Measurements from ENCODE around the gene SND1. TPM values are rescaled to one million over a fixed set of nuclear protein-coding genes. Genes with fewer than 3 reads are reported as not detected.

Gene SND1
- total and polyA plus RNA-seq, 4 donors, result 59.4 to 214 (median 84.1) TPM

GRCh38 chr7:127928852-127929251 is 276.9 kb downstream of the SND1 start:
- DNase-seq (ENCODE audit: low spot score), result no peak
- H3K9me3 ChIP-seq (ENCODE audit: control insufficient read depth in 4 of 4, low read length in 3 of 4), result no peaks in the 10 kb centered on the region
- no peak overlapping the region for H3K4me3 ChIP-seq (ENCODE audit: low read depth in 1 of 3, low read length in 3 of 3)
- H3K27me3 ChIP-seq (ENCODE audit: control insufficient read depth in 4 of 4, insufficient read depth in 4 of 4, low read length in 3 of 4), result no peaks in the 10 kb centered on the region
- H3K4me1 ChIP-seq (ENCODE audit: control insufficient read depth in 4 of 4, insufficient read depth in 4 of 4, low read length in 3 of 4), result peaks cover 0 to 3% (median 0%) of the 10 kb centered on the region in 4 donors
- no peak overlapping the region for H3K27ac ChIP-seq (ENCODE audit: low read depth in 1 of 2, low read length in 2 of 2)
- peaks cover 7 to 32% (median 22%) of the 10 kb centered on the region in 4 donors for H3K36me3 ChIP-seq (ENCODE audit: control insufficient read depth in 4 of 4, insufficient read depth in 3 of 4, low read depth in 1 of 4, low read length in 3 of 4)
- 88% methylated on average over 6 of the region's 6 CpGs for WGBS
- H3K9ac ChIP-seq (ENCODE audit: low read depth in 1 of 2, low read length in 2 of 2), result no peak overlapping the region
- TF ChIP-seq HNF4A (conservative IDR thresholded peaks at IDR 0.05) (no peak), REST (IDR thresholded peaks at IDR 0.05) (no peak), TAF1 (conservative IDR thresholded peaks at IDR 0.05) (no peak), RXRA (IDR thresholded peaks at IDR 0.05) (no peak), HNF4G (IDR thresholded peaks at IDR 0.05) (no peak), SP1 (IDR thresholded peaks at IDR 0.05) (no peak), EGR1 (IDR thresholded peaks at IDR 0.05; ENCODE audit: low read depth in 2 of 2) (no peak), FOXA2 (IDR thresholded peaks at IDR 0.05) (no peak), CTCF (IDR thresholded peaks at IDR 0.05; ENCODE audit: low read depth, low read length, missing input control) (no peak), YY1 (IDR thresholded peaks at IDR 0.05) (no peak), RAD21 (IDR thresholded peaks at IDR 0.05) (no peak), JUND (IDR thresholded peaks at IDR 0.05) (no peak), NR2F2 (IDR thresholded peaks at IDR 0.05) (no peak)
- TF ChIP-seq, protein P1, sequence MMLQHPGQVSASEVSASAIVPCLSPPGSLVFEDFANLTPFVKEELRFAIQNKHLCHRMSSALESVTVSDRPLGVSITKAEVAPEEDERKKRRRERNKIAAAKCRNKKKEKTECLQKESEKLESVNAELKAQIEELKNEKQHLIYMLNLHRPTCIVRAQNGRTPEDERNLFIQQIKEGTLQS (IDR thresholded peaks at IDR 0.05), result no peak
- TF ChIP-seq, protein P2, sequence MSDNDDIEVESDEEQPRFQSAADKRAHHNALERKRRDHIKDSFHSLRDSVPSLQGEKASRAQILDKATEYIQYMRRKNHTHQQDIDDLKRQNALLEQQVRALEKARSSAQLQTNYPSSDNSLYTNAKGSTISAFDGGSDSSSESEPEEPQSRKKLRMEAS (IDR thresholded peaks at IDR 0.05), result no peak

DNA sequence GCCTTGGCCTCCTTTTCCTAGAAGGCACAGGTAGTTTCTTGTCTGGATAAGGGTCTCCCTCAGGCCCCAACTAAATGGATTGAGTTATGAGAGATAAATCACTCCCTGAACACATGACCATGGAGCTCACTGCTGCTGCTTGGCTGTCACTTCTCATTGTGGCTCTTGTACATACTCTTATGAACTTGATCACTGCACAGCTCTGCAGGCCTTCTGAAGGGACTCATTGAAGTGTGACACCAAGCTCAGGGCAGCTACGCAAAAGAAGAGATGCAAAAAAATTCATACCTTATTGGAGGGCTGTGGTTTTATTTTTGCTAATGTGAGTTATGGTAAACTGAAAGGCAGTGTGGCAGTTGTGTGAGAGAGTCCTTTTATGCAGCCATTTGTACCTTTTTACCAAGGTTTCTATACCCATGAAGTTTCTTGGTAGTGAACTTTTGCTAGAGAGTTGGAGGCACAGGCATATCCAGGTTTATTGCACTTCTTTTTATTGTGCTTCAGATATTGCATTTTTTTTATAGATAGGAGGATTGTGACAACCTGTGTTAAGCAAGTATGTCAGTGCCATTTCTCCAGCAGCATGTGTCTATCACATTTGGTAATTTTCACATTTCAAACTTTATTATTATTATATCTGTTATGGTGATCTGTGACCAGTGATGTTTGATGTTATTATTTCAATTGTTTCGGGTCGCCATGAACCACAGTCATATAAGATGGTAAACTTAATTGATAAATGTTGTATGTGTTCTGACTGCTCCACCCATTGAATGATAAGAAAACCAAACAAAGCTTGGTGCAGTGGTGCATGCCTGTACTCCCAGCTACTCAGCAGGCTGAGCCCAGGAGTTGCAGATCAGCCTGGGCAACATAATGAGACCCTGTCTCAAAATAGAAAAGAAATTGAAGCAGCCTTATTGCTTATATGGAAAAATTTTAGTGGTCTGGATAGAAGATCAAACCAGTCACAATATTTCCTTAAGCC is 278.6 kb downstream of the SND1 start:
- Histone ChIP-seq H3K9me3 (ENCODE audit: control insufficient read depth in 4 of 4, low read length in 3 of 4) (no peaks in the 10 kb centered on the region), H3K27ac (ENCODE audit: low read depth in 1 of 2, low read length in 2 of 2) (no peak overlapping the region), H3K27me3 (ENCODE audit: control insufficient read depth in 4 of 4, insufficient read depth in 4 of 4, low read length in 3 of 4) (no peaks in the 10 kb centered on the region), H3K4me1 (ENCODE audit: control insufficient read depth in 4 of 4, insufficient read depth in 4 of 4, low read length in 3 of 4) (peaks cover 0 to 3% (median 0%) of the 10 kb centered on the region in 4 donors), H3K4me3 (ENCODE audit: low read depth in 1 of 3, low read length in 3 of 3) (no peak overlapping the region), H3K36me3 (ENCODE audit: control insufficient read depth in 4 of 4, insufficient read depth in 3 of 4, low read depth in 1 of 4, low read length in 3 of 4) (peaks cover 10 to 32% (median 23%) of the 10 kb centered on the region in 4 donors), H3K9ac (ENCODE audit: low read depth in 1 of 2, low read length in 2 of 2) (no peak overlapping the region)
- 93% methylated on average over 3 of the region's 3 CpGs for WGBS
- no peak for DNase-seq (ENCODE audit: low spot score)
- TF ChIP-seq FOXA2 (IDR thresholded peaks at IDR 0.05) (no peak), YY1 (IDR thresholded peaks at IDR 0.05) (no peak), TAF1 (conservative IDR thresholded peaks at IDR 0.05) (no peak), HNF4G (IDR thresholded peaks at IDR 0.05) (no peak), REST (IDR thresholded peaks at IDR 0.05) (no peak), GABPA (IDR thresholded peaks at IDR 0.05 in 1 of 2, conservative IDR thresholded peaks at IDR 0.05 in 1 of 2) (no peak), HNF4A (conservative IDR thresholded peaks at IDR 0.05) (no peak), RAD21 (IDR thresholded peaks at IDR 0.05) (no peak), NR2F2 (IDR thresholded peaks at IDR 0.05) (no peak), EGR1 (IDR thresholded peaks at IDR 0.05; ENCODE audit: low read depth in 2 of 2) (no peak)
- TF ChIP-seq, protein P3, sequence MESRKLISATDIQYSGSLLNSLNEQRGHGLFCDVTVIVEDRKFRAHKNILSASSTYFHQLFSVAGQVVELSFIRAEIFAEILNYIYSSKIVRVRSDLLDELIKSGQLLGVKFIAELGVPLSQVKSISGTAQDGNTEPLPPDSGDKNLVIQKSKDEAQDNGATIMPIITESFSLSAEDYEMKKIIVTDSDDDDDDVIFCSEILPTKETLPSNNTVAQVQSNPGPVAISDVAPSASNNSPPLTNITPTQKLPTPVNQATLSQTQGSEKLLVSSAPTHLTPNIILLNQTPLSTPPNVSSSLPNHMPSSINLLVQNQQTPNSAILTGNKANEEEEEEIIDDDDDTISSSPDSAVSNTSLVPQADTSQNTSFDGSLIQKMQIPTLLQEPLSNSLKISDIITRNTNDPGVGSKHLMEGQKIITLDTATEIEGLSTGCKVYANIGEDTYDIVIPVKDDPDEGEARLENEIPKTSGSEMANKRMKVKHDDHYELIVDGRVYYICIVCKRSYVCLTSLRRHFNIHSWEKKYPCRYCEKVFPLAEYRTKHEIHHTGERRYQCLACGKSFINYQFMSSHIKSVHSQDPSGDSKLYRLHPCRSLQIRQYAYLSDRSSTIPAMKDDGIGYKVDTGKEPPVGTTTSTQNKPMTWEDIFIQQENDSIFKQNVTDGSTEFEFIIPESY (IDR thresholded peaks at IDR 0.05), result no peak
- TF ChIP-seq, protein P1 (IDR thresholded peaks at IDR 0.05), result no peak
- TF ChIP-seq, protein P2 (IDR thresholded peaks at IDR 0.05), result no peak

Data from liver (tissue), 9 donors.